Endothelial cell of umbilical vein (primary cell): Measurements from ENCODE around the gene AARS2. TPM values are rescaled to one million over a fixed set of nuclear protein-coding genes. Genes with fewer than 3 reads are reported as not detected.

ENCODE experiments used
- BruUV-seq: library from RNA; stranded (reverse); fragments of 400-500 nt; replicated peaks from 2 replicates; lab custom pipeline; 2021; lab: Mats Ljungman, UMichigan
- CTCF ChIA-PET: fragments of 300-600, 350-600 bp; sonication (Branson Sonifier 250); formaldehyde crosslinking; loops from one replicate; lab custom pipeline; 2021; ENCODE audit warnings: antibody characterized with exemption, inconsistent platforms; lab: Charles Lee
- POLR2A ChIA-PET: fragments of 300-600, 350-600 bp; sonication (Branson Sonifier 250); formaldehyde crosslinking; loops from one replicate; lab custom pipeline; 2021; ENCODE audit warnings: antibody characterized with exemption, inconsistent platforms; lab: Charles Lee
- DNase-seq: peaks from one replicate; pipeline ENCODE4 v3.0.0-alpha.2; 2011; ENCODE audit warnings: low read depth, low spot score
- FAIRE-seq: peaks from 2 replicates; lab custom pipeline; 2011; peaks lifted over from hg19 to GRCh38; lab: Jason Lieb, UNC
- H2AFZ ChIP-seq: 2 replicates; pipeline ENCODE4 v1.6.0; 2012; ENCODE audit warnings: low read depth, low read length, control low read depth, inconsistent platforms
- H3K27ac ChIP-seq: 2 replicates; pipeline ENCODE4 v1.5.1; 2011; ENCODE audit warnings: low read depth, mild to moderate bottlenecking, control low read depth, low read length, moderate library complexity; ENCODE audit not compliant: insufficient read depth
- H3K27me3 ChIP-seq, 2 experiments: 2 replicates each; pipeline versions ENCODE4 v1.6.0 to v1.6.1; 2011; ENCODE audit warnings: low read length in 2 of 2, mixed read lengths in 1 of 2; ENCODE audit not compliant: control insufficient read depth in 2 of 2, insufficient read depth in 2 of 2
- H3K36me3 ChIP-seq, 2 experiments: 2 replicates in 1 of 2; 3 replicates in 1 of 2; pipeline ENCODE4 v1.5.1; 2011; ENCODE audit warnings: low read length in 2 of 2, mild to moderate bottlenecking in 1 of 2, moderate library complexity in 1 of 2; ENCODE audit not compliant: control insufficient read depth in 2 of 2, insufficient read depth in 2 of 2; ENCODE audit errors: extremely low read depth in 1 of 2
- H3K4me1 ChIP-seq: 3 replicates; pipeline ENCODE4 v1.5.1; 2011; ENCODE audit warnings: mild to moderate bottlenecking, low read length; ENCODE audit not compliant: control insufficient read depth, insufficient read depth; ENCODE audit errors: extremely low read depth
- H3K4me2 ChIP-seq: 2 replicates; pipeline ENCODE4 v1.6.1; 2011; ENCODE audit warnings: low read length, control low read depth, mixed read lengths; ENCODE audit not compliant: insufficient read depth
- H3K4me3 ChIP-seq, 3 experiments: fragments of 200-600 bp in 1 of 3; sonication (generic), shearing (Covaris generic) in 1 of 3; replicated peaks in 1 of 3; 2 replicates each; pipeline ENCODE4 v1.5.1; 2011 to 2016; ENCODE audit warnings: control low read depth in 3 of 3, low read length in 3 of 3, mild to moderate bottlenecking in 2 of 3, inconsistent platforms in 1 of 3, low read depth in 1 of 3, moderate library complexity in 1 of 3; ENCODE audit not compliant: insufficient read depth in 1 of 3
- H3K79me2 ChIP-seq: 2 replicates; pipeline ENCODE4 v1.6.0; 2012; ENCODE audit warnings: low read length, inconsistent platforms; ENCODE audit not compliant: control insufficient read depth, insufficient read depth
- H3K9ac ChIP-seq: replicated peaks from 2 replicates; pipeline ENCODE3; 2011; ENCODE audit warnings: low read length, control low read depth; ENCODE audit not compliant: insufficient read depth; ENCODE audit errors: extremely low read depth
- H3K9me1 ChIP-seq: replicated peaks from 3 replicates; pipeline ENCODE4 v1.6.0; 2011; ENCODE audit warnings: mild to moderate bottlenecking, low read length; ENCODE audit not compliant: control insufficient read depth, insufficient read depth; ENCODE audit errors: extremely low read depth
- H3K9me3 ChIP-seq: replicated peaks from 2 replicates; pipeline ENCODE4 v1.5.1; 2012; ENCODE audit warnings: low read length, inconsistent platforms; ENCODE audit not compliant: control insufficient read depth, insufficient read depth
- H4K20me1 ChIP-seq: replicated peaks from 2 replicates; pipeline ENCODE3; 2011; ENCODE audit warnings: mild to moderate bottlenecking, low read length; ENCODE audit not compliant: control insufficient read depth, insufficient read depth; ENCODE audit errors: extremely low read depth
- CTCF ChIP-seq, 2 donors: IDR thresholded peaks; 1 replicate in 1 of 2; 2 replicates in 1 of 2; pipeline ENCODE4 v1.5.1; 2011; ENCODE audit warnings: low read length in 2 of 2, mild to moderate bottlenecking in 2 of 2, moderate library complexity in 2 of 2, control low read depth in 1 of 2, inconsistent platforms in 1 of 2, low read depth in 1 of 2; ENCODE audit not compliant: insufficient read depth in 1 of 2; ENCODE audit errors: extremely low read depth in 1 of 2
- EZH2 ChIP-seq: IDR thresholded peaks from 2 replicates; pipeline ENCODE4 v1.6.1; 2012; ENCODE audit warnings: borderline replicate concordance, low read depth, mild to moderate bottlenecking, moderate library complexity, low read length, inconsistent platforms; ENCODE audit not compliant: severe bottlenecking
- FOS ChIP-seq: IDR thresholded peaks from 2 replicates; pipeline ENCODE4 v1.6.1; 2011; ENCODE audit warnings: mild to moderate bottlenecking, low read length, moderate library complexity, borderline replicate concordance; ENCODE audit not compliant: insufficient read depth
- GATA2 ChIP-seq: IDR thresholded peaks from 2 replicates; pipeline ENCODE4 v1.7.0; 2011; ENCODE audit warnings: low read depth, mild to moderate bottlenecking, moderate library complexity, mixed read lengths, low read length; ENCODE audit not compliant: insufficient read length, insufficient read depth
- JUN ChIP-seq: IDR thresholded peaks from 2 replicates; pipeline ENCODE4 v1.6.1; 2011; ENCODE audit warnings: borderline replicate concordance, low read depth; ENCODE audit not compliant: insufficient read length, insufficient read depth
- MAX ChIP-seq: IDR thresholded peaks from 2 replicates; pipeline ENCODE4 v1.6.1; 2011; ENCODE audit not compliant: insufficient read depth, insufficient read length
- MYC ChIP-seq: IDR thresholded peaks from one replicate; pipeline ENCODE4 v1.6.1; 2011; ENCODE audit warnings: mild to moderate bottlenecking, low read depth, low read length
- POLR2A ChIP-seq: IDR thresholded peaks from 2 replicates; pipeline ENCODE4 v1.6.1; 2012; ENCODE audit warnings: low read depth, mild to moderate bottlenecking, control low read depth, low read length
- POLR2AphosphoS5 ChIP-seq: IDR thresholded peaks from 2 replicates; pipeline ENCODE4 v1.6.1; 2012; ENCODE audit warnings: low read depth, mild to moderate bottlenecking, control low read depth, low read length, moderate library complexity; ENCODE audit not compliant: insufficient read depth
- dilution Hi-C: fragments of 300-500 bp; cut with MboI; formaldehyde crosslinking; loops from one replicate; pipeline ENCODE4 v1.15.0; 2019; ENCODE audit warnings: low sequenced_read_pairs; ENCODE audit not compliant: extremely low pct_ligation_motif_present
- intact Hi-C: fragments of 100-400 bp; cut with micrococcal nuclease; formaldehyde crosslinking; loops from one replicate; pipeline ENCODE4 v1.10.0; 2022
- polyA plus RNA-seq, 4 experiments: library from polyadenylated mRNA; depleted of rRNA in 3 of 4; stranded (reverse) in 3 of 4; unstranded in 1 of 4; fragments of >200 nt; gene quantifications; 2 replicates each; pipeline versions ENCODE4 v1.2.1 to v1.2.3, GENCODE V29; 2011 to 2012; ENCODE audit warnings: missing spikeins in 1 of 4
- total RNA-seq: library from RNA; stranded (reverse); gene quantifications from 2 replicates; pipeline ENCODE4 v1.2.3, GENCODE V29; 2021

The AARS2 gene
- total and polyA plus RNA-seq, 2 donors (not counting 3 experiments of a cell fraction or from before 2014, with no cell fraction given): 8.3 to 17.9 TPM

GRCh38 chr6:44257753-44258324, 55.3 kb downstream of the AARS2 start:
- H4K20me1 ChIP-seq: no peaks in the 10 kb centered on the region
- BruUV-seq: no TSS peak
- peaks cover 18 to 43% of the 10 kb centered on the region in 2 experiments for H3K36me3 ChIP-seq
- peaks cover 31% of the 10 kb centered on the region for H3K79me2 ChIP-seq
- DNase-seq (no peak), FAIRE-seq (peak; percentile 67)
- H3K9me1 ChIP-seq: no peaks in the 10 kb centered on the region
- H3K4me1 ChIP-seq: peaks cover 21% of the 10 kb centered on the region
- ChIA-PET POLR2A (interaction anchor here (1.3 to 2.9 kb wide), 2 partner anchors 11 to 161 kb away, joined by 3 to 49 read pairs; partner anchors contain the start of gene HSP90AB1), CTCF (interaction anchor here (1.7 to 3.3 kb wide), 4 partner anchors 10 to 158 kb away, joined by 6 to 38 read pairs (median 13); partner anchors contain the start of gene HSP90AB1)
- intact Hi-C loops: loop anchor here (1.0 to 2.0 kb wide), 2 partner anchors 37 to 86 kb away; no protein-coding TSS in a partner anchor
- dilution Hi-C loops: no loop called here
- H3K4me2 ChIP-seq: peak overlapping the region; percentile 3
- no peak for TF ChIP-seq FOS
- no peak for TF ChIP-seq JUN
- TF ChIP-seq POLR2AphosphoS5: no peak
- TF ChIP-seq EZH2: no peak
- no peak for TF ChIP-seq MYC
- TF ChIP-seq CTCF (IDR thresholded peaks at IDR 0.05; ENCODE audit: extremely low read depth in 1 of 2, insufficient read depth in 1 of 2, low read depth in 1 of 2, low read length in 2 of 2): no peak
- no peak for TF ChIP-seq POLR2A
- no peak for TF ChIP-seq MAX
- TF ChIP-seq GATA2: no peak
- H3K9me3 ChIP-seq: no peaks in the 10 kb centered on the region
- peak overlapping the region; percentile 41 for H2AFZ ChIP-seq
- H3K4me3 ChIP-seq: peak overlapping the region in 2 of 3 experiments; percentile 21 to 89
- H3K27me3 ChIP-seq: no peaks in the 10 kb centered on the region
- H3K27ac ChIP-seq: no peak overlapping the region
- H3K9ac ChIP-seq: peak overlapping the region; percentile 25
